Myocyte (in vitro differentiated cells): ENCODE measurements around the gene CMIP. TPM values are rescaled to one million over a fixed set of nuclear protein-coding genes. Genes with fewer than 3 reads are reported as not detected.

ENCODE experiments used
- DNase-seq: peaks from one replicate; pipeline ENCODE4 v3.0.0-alpha.2; 2012; ENCODE audit warnings: low read depth
- total RNA-seq: library from RNA; depleted of rRNA; stranded (reverse); fragments of >200 nt; gene quantifications from 2 replicates; pipeline ENCODE4 v1.2.3, GENCODE V29; 2014

Gene CMIP
- total RNA-seq, 1 donor from 2014 or later: 13.5 TPM

- no peak for DNase-seq
Measured at GRCh38 chr16:81445966-81446906, 1.6 kb downstream of the CMIP start.

- DNase-seq: no peak
Measured at GRCh38 chr16:81446907-81447268, 2.3 kb downstream of the CMIP start.

- DNase-seq: no peak
Measured at GRCh38 chr16:81447383-81448101, 2.9 kb downstream of the CMIP start.

GRCh38 chr16:81448154-81449131, 3.8 kb downstream of the CMIP start:
- DNase-seq: no peak

- DNase-seq: no peak
Measured at GRCh38 chr16:81449241-81449640, 4.6 kb downstream of the CMIP start.

GRCh38 chr16:81449899-81450608, 5.4 kb downstream of the CMIP start:
- no peak for DNase-seq

GRCh38 chr16:81450783-81451491, 6.3 kb downstream of the CMIP start:
- no peak for DNase-seq

- no peak for DNase-seq
Measured at GRCh38 chr16:81451753-81452680, 7.4 kb downstream of the CMIP start.

GRCh38 chr16:81453091-81453728, 8.6 kb downstream of the CMIP start:
- DNase-seq: no peak

- no peak for DNase-seq
Measured at GRCh38 chr16:81454044-81454443, 9.4 kb downstream of the CMIP start.

GRCh38 chr16:81455006-81455405, 10.4 kb downstream of the CMIP start:
- no peak for DNase-seq

GRCh38 chr16:81455720-81456494, 11.3 kb downstream of the CMIP start:
- DNase-seq: no peak

GRCh38 chr16:81456523-81457325, 12.1 kb downstream of the CMIP start:
- no peak for DNase-seq

- DNase-seq: peak; percentile 27
Measured at GRCh38 chr16:81457326-81458133, 12.9 kb downstream of the CMIP start.

- no peak for DNase-seq
Measured at GRCh38 chr16:81458149-81458669, 13.6 kb downstream of the CMIP start.
